ENCODE data around the gene ZG16B. TPM values are rescaled to one million over a fixed set of nuclear protein-coding genes. Genes with fewer than 3 reads are reported as not detected.

Gene ZG16B
- total RNA-seq, 1 experiment from 2014 or later, result not detected

GRCh38 chr16:2791174-2791573, 38.9 kb upstream of the ZG16B start:
- H3K27me3 Mint-ChIP-seq (ENCODE audit: low read depth), result peaks cover 32% of the 10 kb centered on the region

More at GRCh38 chr16:2791174-2791573, 38.9 kb upstream of the ZG16B start:
- no peak overlapping the region for H2BK15ac ChIP-seq (ENCODE audit: low read depth, low read length)
- H3K4me3 Mint-ChIP-seq, result no peak overlapping the region; a peak in 1 of 5 replicates
- peaks cover 7 to 19% of the 10 kb centered on the region in 2 experiments; a peak in 3 of 4 replicates for H3K4me1 Mint-ChIP-seq
- no peak overlapping the region; the same call in 1 of the 2 replicates for H3K14ac ChIP-seq (ENCODE audit: insufficient read depth, low read length)
- no peak overlapping the region for H2AK5ac ChIP-seq (ENCODE audit: insufficient read length, low read length)
- H3K36me3 Mint-ChIP-seq (ENCODE audit: insufficient read depth in 1 of 3, low read depth in 3 of 3), result no peaks in the 10 kb centered on the region
- H3K9ac ChIP-seq (ENCODE audit: extremely low read depth, insufficient read length, low read length), result no peak overlapping the region
- no peak overlapping the region for H4K5ac ChIP-seq (ENCODE audit: insufficient read length, low read depth, low read length)
- H3T11ph ChIP-seq (ENCODE audit: low read length), result no peak overlapping the region
- no CpG with 5 or more reads among the region's 8 CpGs for WGBS (ENCODE audit: extremely low coverage, insufficient read length, low lambda C conversion rate)
- TF ChIP-seq CTCF (conservative IDR thresholded peaks at IDR 0.05), result no peak
- no peaks in the 10 kb centered on the region for H3K79me2 ChIP-seq (ENCODE audit: insufficient read depth, low read length)
- no peak overlapping the region for H3K4me2 ChIP-seq (ENCODE audit: insufficient read depth, insufficient read length, low read length)
- no peak overlapping the region for H3K56ac ChIP-seq (ENCODE audit: insufficient read length, low read depth, low read length)
- H3K27me3 ChIP-seq (ENCODE audit: insufficient read depth, low read length), result no peaks in the 10 kb centered on the region
- no peak overlapping the region for H3K27ac ChIP-seq (ENCODE audit: insufficient read length, low read depth, low read length)
- H3K23me2 ChIP-seq (ENCODE audit: insufficient read length, low read depth, low read length, poor library complexity, severe bottlenecking), result no peaks in the 10 kb centered on the region
- no peak overlapping the region for H3K18ac ChIP-seq (ENCODE audit: insufficient read length, low read depth, low read length)
- H3K4ac ChIP-seq (ENCODE audit: low read depth, low read length), result no peak overlapping the region
- no peak overlapping the region for H4K8ac ChIP-seq (replicated peaks; ENCODE audit: insufficient read length, low read depth, low read length)
- H4K20me1 ChIP-seq (ENCODE audit: control insufficient read depth, insufficient read depth, insufficient read length), result no peaks in the 10 kb centered on the region
- no peak overlapping the region for H3K27ac Mint-ChIP-seq
- H3K23ac ChIP-seq (ENCODE audit: insufficient read length, low read depth, low read length), result no peak overlapping the region
- H2BK120ac ChIP-seq (ENCODE audit: low read depth, low read length, poor library complexity, severe bottlenecking), result no peak overlapping the region
- DNase-seq, result peak; percentile 25
- no peak overlapping the region for H2BK5ac ChIP-seq (ENCODE audit: insufficient read length, low read length)
- no peak overlapping the region for H2BK12ac ChIP-seq (ENCODE audit: insufficient read length, low read depth, low read length)
- H3K79me1 ChIP-seq (ENCODE audit: insufficient read depth, low read depth, low read length, poor library complexity, severe bottlenecking), result no peaks in the 10 kb centered on the region
- no peaks in the 10 kb centered on the region for H3K9me3 ChIP-seq (ENCODE audit: control insufficient read depth, low read depth, low read length)
- no peaks in the 10 kb centered on the region for H3K4me1 ChIP-seq (ENCODE audit: insufficient read depth, low read length)
- no peak overlapping the region for H2AFZ ChIP-seq (ENCODE audit: low read length)
- H4K91ac ChIP-seq (ENCODE audit: insufficient read length, low read depth, low read length), result no peak overlapping the region
- H3K9me3 Mint-ChIP-seq, result no peaks in the 10 kb centered on the region
- no peak overlapping the region for H2BK20ac ChIP-seq (ENCODE audit: low read depth, low read length, poor library complexity, severe bottlenecking)

Data from H9 (cell line).